ENCODE results near the gene CCL20. TPM values are rescaled to one million over a fixed set of nuclear protein-coding genes. Genes with fewer than 3 reads are reported as not detected.

The CCL20 gene
- total and polyA plus RNA-seq, 2 donors (not counting 3 experiments of a cell fraction or from before 2014, with no cell fraction given), result 0.32 TPM; not detected in 1

DNA sequence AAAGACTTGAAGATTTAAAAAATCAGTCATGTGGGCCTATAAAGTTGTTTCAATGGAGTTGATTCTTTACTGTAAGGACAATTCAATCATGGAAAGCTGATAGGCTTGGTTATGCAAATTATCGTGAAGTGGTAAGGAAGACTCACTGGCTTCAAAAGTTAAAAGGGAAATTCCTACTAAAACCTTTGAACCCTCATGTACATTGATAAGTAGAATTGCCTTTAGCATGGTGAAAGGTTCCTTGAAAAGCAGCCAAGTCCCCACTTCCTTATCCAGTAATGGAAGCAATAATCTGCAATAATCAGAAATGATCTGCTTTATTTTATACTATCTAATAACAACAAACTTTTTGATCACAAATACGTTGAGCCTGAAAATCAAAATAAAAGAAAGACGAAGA lies 14.4 kb upstream of the CCL20 start:
- Histone ChIP-seq H3K4me3 (replicated peaks in 1 of 3; ENCODE audit: insufficient read depth in 1 of 3, low read depth in 1 of 3, low read length in 3 of 3) (no peak overlapping the region), H3K9ac (replicated peaks; ENCODE audit: extremely low read depth, insufficient read depth, low read length) (no peak overlapping the region), H3K79me2 (ENCODE audit: control insufficient read depth, insufficient read depth, low read length) (no peaks in the 10 kb centered on the region), H3K36me3 (ENCODE audit: control insufficient read depth in 2 of 2, extremely low read depth in 1 of 2, insufficient read depth in 2 of 2, low read length in 2 of 2) (no peaks in the 10 kb centered on the region), H4K20me1 (replicated peaks; ENCODE audit: control insufficient read depth, extremely low read depth, insufficient read depth, low read length) (no peaks in the 10 kb centered on the region), H3K9me3 (replicated peaks; ENCODE audit: control insufficient read depth, insufficient read depth, low read length) (no peaks in the 10 kb centered on the region), H3K9me1 (replicated peaks; ENCODE audit: control insufficient read depth, extremely low read depth, insufficient read depth, low read length) (no peaks in the 10 kb centered on the region), H3K27ac (ENCODE audit: insufficient read depth, low read depth, low read length) (no peak overlapping the region), H3K4me1 (ENCODE audit: control insufficient read depth, extremely low read depth, insufficient read depth, low read length) (peaks cover 2% of the 10 kb centered on the region), H2AFZ (ENCODE audit: low read depth, low read length) (peak overlapping the region; percentile 35), H3K4me2 (ENCODE audit: insufficient read depth, low read length) (no peak overlapping the region), H3K27me3 (ENCODE audit: control insufficient read depth in 2 of 2, insufficient read depth in 2 of 2, low read length in 2 of 2) (no peaks in the 10 kb centered on the region)
- DNase-seq (ENCODE audit: low read depth, low spot score) (peak; percentile 26), FAIRE-seq (peak; percentile 21)
- CTCF ChIA-PET, result interaction anchor here (1.6 kb wide), 1 partner anchor 63 kb away, joined by 4 read pairs; no protein-coding TSS in a partner anchor
- POLR2A ChIA-PET, result no interaction called here
- BruUV-seq (replicated peaks), result no TSS peak
- TF ChIP-seq FOS (IDR thresholded peaks at IDR 0.05; ENCODE audit: borderline replicate concordance, insufficient read depth, low read length) (no peak), POLR2A (IDR thresholded peaks at IDR 0.05; ENCODE audit: low read depth, low read length) (no peak), GATA2 (IDR thresholded peaks at IDR 0.05; ENCODE audit: insufficient read depth, insufficient read length, low read depth, low read length) (no peak), EZH2 (IDR thresholded peaks at IDR 0.05; ENCODE audit: borderline replicate concordance, low read depth, low read length, severe bottlenecking) (no peak), MYC (IDR thresholded peaks at IDR 0.05; ENCODE audit: low read depth, low read length) (no peak), MAX (IDR thresholded peaks at IDR 0.05; ENCODE audit: insufficient read depth, insufficient read length) (no peak), POLR2AphosphoS5 (IDR thresholded peaks at IDR 0.05; ENCODE audit: insufficient read depth, low read depth, low read length) (no peak), JUN (IDR thresholded peaks at IDR 0.05; ENCODE audit: borderline replicate concordance, insufficient read depth, insufficient read length, low read depth) (no peak)
- TF ChIP-seq, protein P1, sequence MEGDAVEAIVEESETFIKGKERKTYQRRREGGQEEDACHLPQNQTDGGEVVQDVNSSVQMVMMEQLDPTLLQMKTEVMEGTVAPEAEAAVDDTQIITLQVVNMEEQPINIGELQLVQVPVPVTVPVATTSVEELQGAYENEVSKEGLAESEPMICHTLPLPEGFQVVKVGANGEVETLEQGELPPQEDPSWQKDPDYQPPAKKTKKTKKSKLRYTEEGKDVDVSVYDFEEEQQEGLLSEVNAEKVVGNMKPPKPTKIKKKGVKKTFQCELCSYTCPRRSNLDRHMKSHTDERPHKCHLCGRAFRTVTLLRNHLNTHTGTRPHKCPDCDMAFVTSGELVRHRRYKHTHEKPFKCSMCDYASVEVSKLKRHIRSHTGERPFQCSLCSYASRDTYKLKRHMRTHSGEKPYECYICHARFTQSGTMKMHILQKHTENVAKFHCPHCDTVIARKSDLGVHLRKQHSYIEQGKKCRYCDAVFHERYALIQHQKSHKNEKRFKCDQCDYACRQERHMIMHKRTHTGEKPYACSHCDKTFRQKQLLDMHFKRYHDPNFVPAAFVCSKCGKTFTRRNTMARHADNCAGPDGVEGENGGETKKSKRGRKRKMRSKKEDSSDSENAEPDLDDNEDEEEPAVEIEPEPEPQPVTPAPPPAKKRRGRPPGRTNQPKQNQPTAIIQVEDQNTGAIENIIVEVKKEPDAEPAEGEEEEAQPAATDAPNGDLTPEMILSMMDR (IDR thresholded peaks at IDR 0.05; ENCODE audit: extremely low read depth in 1 of 2, insufficient read depth in 1 of 2, low read depth in 1 of 2, low read length in 2 of 2), result no peak
- dilution Hi-C loops (cut with MboI; ENCODE audit: extremely low pct_ligation_motif_present, low sequenced_read_pairs) (no loop called here), intact Hi-C loops (cut with micrococcal nuclease) (no loop called here)
